ENCODE data around the gene KCNQ1.

Gene KCNQ1

GRCh38 chr11:2689651-2690575, 245.1 kb downstream of the KCNQ1 start:
- H3K27me3 ChIP-seq (ENCODE audit: control insufficient read depth in 1 of 2, insufficient read depth in 1 of 2, low read length in 2 of 2) = no peaks in the 10 kb centered on the region
- no peak overlapping the region for H4K8ac ChIP-seq (ENCODE audit: low read length)
- H3K36me3 ChIP-seq (ENCODE audit: control insufficient read depth in 1 of 2, insufficient read depth in 2 of 2, low read depth in 1 of 2, low read length in 2 of 2) = peaks cover 11 to 45% of the 10 kb centered on the region in 2 experiments
- no peak overlapping the region for H2BK120ac ChIP-seq (ENCODE audit: low read depth, low read length)
- no peak overlapping the region for H2BK15ac ChIP-seq (ENCODE audit: low read depth, poor library complexity, severe bottlenecking)
- no peak overlapping the region for H3K4me3 ChIP-seq (ENCODE audit: insufficient read depth in 1 of 2, low read depth in 1 of 2, low read length in 2 of 2)
- H2BK5ac ChIP-seq (ENCODE audit: low read depth, low read length, poor library complexity, severe bottlenecking) = no peak overlapping the region
- H3K4me2 ChIP-seq (ENCODE audit: low read length, poor library complexity, severe bottlenecking) = no peak overlapping the region
- H2BK12ac ChIP-seq (ENCODE audit: low read length in 2 of 2) = peak overlapping the region in 1 of 2 experiments; percentile 59
- H3K4me1 ChIP-seq (ENCODE audit: control insufficient read depth, insufficient read depth, low read depth, low read length) = peaks cover 80% of the 10 kb centered on the region
- DNase-seq = peak; percentile 74
- H3K4ac ChIP-seq (ENCODE audit: low read depth in 1 of 2, low read length in 2 of 2) = peak overlapping the region in 1 of 2 experiments; percentile 9
- H3K27ac ChIP-seq (ENCODE audit: low read length, poor library complexity, severe bottlenecking) = no peak overlapping the region
- H3K18ac ChIP-seq (ENCODE audit: low read depth in 1 of 2, low read length in 2 of 2) = peak overlapping the region; percentile 3 to 62
- H3K14ac ChIP-seq (ENCODE audit: low read length in 2 of 2) = peak overlapping the region in 1 of 2 experiments; percentile 24
- H4K91ac ChIP-seq (ENCODE audit: low read length) = peak overlapping the region; percentile 45
- H3K9ac ChIP-seq (ENCODE audit: low read length) = no peak overlapping the region
- peak overlapping the region; percentile 24 for H2AK5ac ChIP-seq (ENCODE audit: low read length, severe bottlenecking)
- WGBS = 41% methylated on average over 8 of the region's 8 CpGs
- H2AFZ ChIP-seq (ENCODE audit: low read depth, low read length) = no peak overlapping the region
- no peaks in the 10 kb centered on the region for H3K79me1 ChIP-seq (replicated peaks; ENCODE audit: low read length, poor library complexity, severe bottlenecking)
- peak overlapping the region in 1 of 2 experiments; percentile 67 for H3K23ac ChIP-seq (ENCODE audit: low read length in 2 of 2)
- H3K9me3 ChIP-seq (ENCODE audit: control insufficient read depth, low read length) = no peaks in the 10 kb centered on the region

- H3K23ac ChIP-seq (ENCODE audit: low read length in 2 of 2) = no peak overlapping the region
- H2BK120ac ChIP-seq (ENCODE audit: low read depth, low read length) = no peak overlapping the region
- WGBS = 62% methylated on average over 6 of the region's 6 CpGs
- peak overlapping the region in 1 of 2 experiments; percentile 37 for H2BK12ac ChIP-seq (ENCODE audit: low read length in 2 of 2)
- peaks cover 6 to 37% of the 10 kb centered on the region in 2 experiments for H3K36me3 ChIP-seq (ENCODE audit: control insufficient read depth in 1 of 2, insufficient read depth in 2 of 2, low read depth in 1 of 2, low read length in 2 of 2)
- H3K9ac ChIP-seq (ENCODE audit: low read length) = no peak overlapping the region
- H3K14ac ChIP-seq (ENCODE audit: low read length in 2 of 2) = no peak overlapping the region
- H4K8ac ChIP-seq (ENCODE audit: low read length) = no peak overlapping the region
- peak overlapping the region in 1 of 2 experiments; percentile 3 for H3K18ac ChIP-seq (ENCODE audit: low read depth in 1 of 2, low read length in 2 of 2)
- peaks cover 78% of the 10 kb centered on the region for H3K4me1 ChIP-seq (ENCODE audit: control insufficient read depth, insufficient read depth, low read depth, low read length)
- no peak overlapping the region for H3K27ac ChIP-seq (ENCODE audit: low read length, poor library complexity, severe bottlenecking)
- no peak overlapping the region for H3K4me2 ChIP-seq (ENCODE audit: low read length, poor library complexity, severe bottlenecking)
- peak overlapping the region; percentile 58 for H2AK5ac ChIP-seq (ENCODE audit: low read length, severe bottlenecking)
- no peaks in the 10 kb centered on the region for H3K9me3 ChIP-seq (ENCODE audit: control insufficient read depth, low read length)
- H4K91ac ChIP-seq (ENCODE audit: low read length) = no peak overlapping the region
- H3K79me1 ChIP-seq (replicated peaks; ENCODE audit: low read length, poor library complexity, severe bottlenecking) = no peaks in the 10 kb centered on the region
- DNase-seq = no peak
- no peak overlapping the region for H2BK15ac ChIP-seq (ENCODE audit: low read depth, poor library complexity, severe bottlenecking)
- no peaks in the 10 kb centered on the region for H3K27me3 ChIP-seq (ENCODE audit: control insufficient read depth in 1 of 2, insufficient read depth in 1 of 2, low read length in 2 of 2)
- H2BK5ac ChIP-seq (ENCODE audit: low read depth, low read length, poor library complexity, severe bottlenecking) = peak overlapping the region; percentile 1
- no peak overlapping the region for H3K4ac ChIP-seq (ENCODE audit: low read depth in 1 of 2, low read length in 2 of 2)
- no peak overlapping the region for H3K4me3 ChIP-seq (ENCODE audit: insufficient read depth in 1 of 2, low read depth in 1 of 2, low read length in 2 of 2)
- H2AFZ ChIP-seq (ENCODE audit: low read depth, low read length) = no peak overlapping the region
Observed at GRCh38 chr11:2690596-2691354, 246.0 kb downstream of the KCNQ1 start.

- DNase-seq = no peak
- Histone ChIP-seq H2BK120ac (ENCODE audit: low read depth, low read length) (no peak overlapping the region), H2AK5ac (ENCODE audit: low read length, severe bottlenecking) (peak overlapping the region; percentile 53), H3K36me3 (ENCODE audit: control insufficient read depth in 1 of 2, insufficient read depth in 2 of 2, low read depth in 1 of 2, low read length in 2 of 2) (peaks cover 6 to 33% of the 10 kb centered on the region in 2 experiments), H3K23ac (ENCODE audit: low read length in 2 of 2) (no peak overlapping the region), H3K27ac (ENCODE audit: low read length, poor library complexity, severe bottlenecking) (peak overlapping the region; percentile 30), H3K14ac (ENCODE audit: low read length in 2 of 2) (peak overlapping the region in 1 of 2 experiments; percentile 27), H3K4me3 (ENCODE audit: insufficient read depth in 1 of 2, low read depth in 1 of 2, low read length in 2 of 2) (no peak overlapping the region), H3K18ac (ENCODE audit: low read depth in 1 of 2, low read length in 2 of 2) (peak overlapping the region in 1 of 2 experiments; percentile 54), H2AFZ (ENCODE audit: low read depth, low read length) (no peak overlapping the region), H3K4me1 (ENCODE audit: control insufficient read depth, insufficient read depth, low read depth, low read length) (peaks cover 77% of the 10 kb centered on the region), H3K9ac (ENCODE audit: low read length) (no peak overlapping the region), H3K79me1 (replicated peaks; ENCODE audit: low read length, poor library complexity, severe bottlenecking) (no peaks in the 10 kb centered on the region), H4K8ac (ENCODE audit: low read length) (no peak overlapping the region), H3K4me2 (ENCODE audit: low read length, poor library complexity, severe bottlenecking) (no peak overlapping the region), H2BK5ac (ENCODE audit: low read depth, low read length, poor library complexity, severe bottlenecking) (no peak overlapping the region), H2BK15ac (ENCODE audit: low read depth, poor library complexity, severe bottlenecking) (no peak overlapping the region), H2BK12ac (ENCODE audit: low read length in 2 of 2) (peak overlapping the region in 1 of 2 experiments; percentile 74), H4K91ac (ENCODE audit: low read length) (no peak overlapping the region), H3K27me3 (ENCODE audit: control insufficient read depth in 1 of 2, insufficient read depth in 1 of 2, low read length in 2 of 2) (no peaks in the 10 kb centered on the region), H3K4ac (ENCODE audit: low read depth in 1 of 2, low read length in 2 of 2) (no peak overlapping the region), H3K9me3 (ENCODE audit: control insufficient read depth, low read length) (no peaks in the 10 kb centered on the region)
- 76% methylated on average over 3 of the region's 3 CpGs for WGBS
Observed at GRCh38 chr11:2691355-2691761, 246.6 kb downstream of the KCNQ1 start.

Data from mesenchymal stem cell (in vitro differentiated cells and primary cell).